HG02870 (cell line): ENCODE results near the gene ROPN1L.

ENCODE experiments used
- ATAC-seq: cut with Tn5 transposase; IDR thresholded peaks from one replicate; pipeline ENCODE4 v1.9.1; 2021; ENCODE audit warnings: mild to moderate bottlenecking, moderate library complexity; ENCODE audit not compliant: unreplicated experiment

Gene ROPN1L

DNA sequence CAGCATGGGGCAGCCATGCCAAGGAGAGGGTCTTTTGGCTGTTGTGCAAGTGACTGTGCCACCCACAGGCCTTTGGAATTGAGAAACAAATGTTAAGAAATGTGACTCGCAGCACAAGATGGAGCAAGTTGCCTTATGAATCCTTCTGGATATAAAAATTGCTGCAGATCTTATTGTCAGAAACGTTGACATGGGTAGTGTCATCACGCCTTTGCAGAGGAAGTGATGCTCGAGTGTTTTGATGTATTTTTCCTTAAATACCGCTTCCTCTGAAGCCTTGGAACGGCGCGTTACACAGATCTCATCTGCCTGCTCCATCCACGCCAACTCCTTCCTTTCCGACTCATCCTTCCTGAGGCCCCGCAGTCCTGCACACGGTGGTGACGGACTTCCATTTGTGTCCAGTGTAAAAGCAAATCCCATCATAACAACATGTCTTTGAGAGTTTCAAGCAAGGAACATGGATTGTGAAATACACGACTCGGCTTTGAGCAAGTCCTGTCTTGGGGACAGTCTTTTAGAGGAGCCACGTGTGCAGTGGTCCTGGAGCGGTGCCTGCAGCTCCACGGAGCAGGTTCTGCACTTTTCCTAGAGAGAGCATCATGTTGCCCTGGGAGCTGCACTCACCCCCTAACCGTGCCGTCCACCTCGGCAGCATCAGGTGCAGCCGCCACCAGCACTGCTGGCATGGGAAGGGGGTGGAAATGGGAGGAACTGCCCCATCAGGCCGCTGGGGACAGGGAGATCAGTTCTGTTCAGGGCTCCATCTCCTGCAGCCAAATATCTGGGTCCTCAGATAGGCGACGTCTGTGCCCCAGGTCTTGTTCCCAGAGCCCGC, 15.1 kb downstream of the ROPN1L start:
- ATAC-seq: no peak

DNA sequence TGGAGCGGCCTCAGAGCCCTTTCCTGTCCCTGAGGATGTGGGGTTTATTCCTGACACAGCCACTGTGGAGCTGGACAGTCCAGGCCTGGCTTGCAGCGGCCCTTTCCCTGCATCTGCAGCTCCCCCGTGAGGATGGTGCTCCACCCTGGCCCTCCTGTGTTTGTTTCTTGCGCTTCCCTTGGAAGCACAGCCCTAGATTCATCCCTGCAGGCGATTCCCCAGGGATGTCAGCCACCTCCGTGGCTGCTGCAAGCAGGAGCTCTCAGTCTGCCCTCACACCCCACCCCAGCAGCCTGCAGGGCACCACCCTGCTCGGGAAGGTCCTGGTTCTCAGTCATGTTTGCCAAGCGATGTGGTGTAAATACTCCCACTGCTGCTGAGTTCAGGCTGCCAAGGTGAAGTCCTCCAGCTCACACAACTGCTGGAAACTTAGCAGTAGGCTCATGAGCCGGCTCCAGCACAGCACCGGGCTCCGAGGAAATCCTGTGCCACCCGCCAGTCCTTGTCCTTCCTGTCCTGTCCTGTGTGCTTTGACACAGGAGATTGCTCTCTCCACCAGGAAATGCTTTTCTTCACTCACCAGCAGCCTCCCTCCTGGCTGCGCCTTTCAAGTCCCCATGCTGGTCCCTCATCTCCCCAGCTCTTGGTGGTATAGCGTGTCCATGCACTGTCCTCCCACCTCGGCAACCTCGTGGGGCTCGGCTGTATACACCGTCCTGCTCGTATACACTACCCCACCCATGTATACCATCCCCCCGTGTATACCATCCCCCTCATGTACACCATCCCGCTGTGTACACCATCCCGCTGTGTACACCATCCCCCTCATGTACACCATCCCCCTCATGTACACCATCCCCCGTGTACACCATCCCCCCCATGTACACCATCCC, 16.2 kb downstream of the ROPN1L start:
- ATAC-seq: no peak

DNA sequence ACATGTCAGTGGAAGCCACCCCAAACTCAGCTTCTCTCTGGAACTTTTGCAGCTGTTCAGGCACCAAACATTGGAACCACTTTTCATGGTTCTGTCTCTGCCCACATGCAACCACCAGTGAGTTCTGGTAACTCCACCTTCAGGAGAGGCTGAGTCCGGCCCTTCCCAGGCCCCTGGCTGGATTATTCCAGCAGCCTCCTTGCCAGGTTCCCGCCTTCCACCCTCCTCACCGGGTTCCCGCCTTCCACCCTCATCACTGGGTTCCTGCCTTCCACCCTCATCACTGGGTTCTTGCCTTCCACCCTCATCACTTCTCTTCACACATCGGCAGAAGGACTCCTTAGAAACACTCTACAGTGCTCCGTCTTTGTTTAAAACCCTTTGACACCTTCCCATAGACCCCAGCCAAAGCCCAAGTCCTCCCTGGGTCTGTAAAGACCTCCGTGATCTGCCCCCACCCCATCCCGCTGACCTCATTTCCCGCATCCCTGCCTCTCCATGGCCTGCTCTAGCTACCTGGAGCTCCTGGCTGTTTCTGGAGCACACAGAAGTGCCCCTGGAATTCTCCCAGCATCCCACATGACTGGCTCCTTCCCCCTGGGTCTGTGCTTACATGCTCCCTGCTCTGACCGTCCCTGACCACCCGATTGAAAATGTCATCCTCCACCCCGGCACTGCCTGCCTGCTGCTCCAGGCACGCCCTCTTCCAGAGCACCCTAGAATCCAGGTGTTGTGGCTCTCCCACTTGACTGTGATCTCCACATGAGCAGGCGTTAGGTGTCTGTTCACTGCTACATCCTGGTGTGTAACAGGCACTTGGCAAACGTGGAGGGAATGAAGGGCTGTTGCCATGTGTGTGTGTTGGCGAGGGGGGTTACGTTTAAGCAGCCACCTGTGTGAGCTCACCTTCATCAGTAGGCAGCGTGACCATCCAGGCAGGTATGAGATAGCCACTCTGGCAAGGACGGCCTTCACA, 17.7 kb downstream of the ROPN1L start:
- no peak for ATAC-seq

DNA sequence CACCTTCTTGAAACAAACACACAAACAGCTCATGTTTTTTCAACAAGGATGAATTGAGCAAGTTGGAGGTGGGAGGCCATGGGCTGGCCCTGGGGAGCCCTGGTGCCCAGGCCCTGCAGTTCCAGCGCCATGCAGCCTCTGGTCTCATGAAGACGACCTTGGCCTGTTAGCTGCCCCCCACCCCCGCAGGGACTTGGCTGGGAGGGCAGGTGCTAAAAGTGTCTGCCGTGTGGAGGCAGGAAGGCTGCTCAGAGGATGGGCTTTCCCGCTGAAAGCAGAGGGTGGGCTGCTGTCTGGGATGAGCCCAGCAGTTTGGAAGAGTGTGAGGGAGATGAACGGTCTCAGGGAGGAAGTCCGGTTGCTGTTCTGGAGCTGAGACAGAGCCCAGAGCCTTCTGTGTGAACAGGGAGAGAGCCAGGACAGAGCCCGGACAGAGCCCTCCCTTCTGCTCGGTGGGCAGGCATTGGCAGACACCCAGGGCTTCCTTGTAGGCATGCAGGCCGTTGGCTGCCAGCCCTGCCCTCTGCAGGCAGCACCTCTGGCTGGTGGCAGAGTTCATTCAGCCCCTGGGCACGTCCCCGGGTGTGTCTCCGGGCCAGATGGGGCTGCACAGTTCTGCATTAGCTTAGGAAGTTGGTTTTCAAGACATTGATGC, 18.7 kb downstream of the ROPN1L start:
- ATAC-seq: no peak

- no peak for ATAC-seq
Measured at GRCh38 chr5:10461041-10461440, 19.4 kb downstream of the ROPN1L start.

DNA sequence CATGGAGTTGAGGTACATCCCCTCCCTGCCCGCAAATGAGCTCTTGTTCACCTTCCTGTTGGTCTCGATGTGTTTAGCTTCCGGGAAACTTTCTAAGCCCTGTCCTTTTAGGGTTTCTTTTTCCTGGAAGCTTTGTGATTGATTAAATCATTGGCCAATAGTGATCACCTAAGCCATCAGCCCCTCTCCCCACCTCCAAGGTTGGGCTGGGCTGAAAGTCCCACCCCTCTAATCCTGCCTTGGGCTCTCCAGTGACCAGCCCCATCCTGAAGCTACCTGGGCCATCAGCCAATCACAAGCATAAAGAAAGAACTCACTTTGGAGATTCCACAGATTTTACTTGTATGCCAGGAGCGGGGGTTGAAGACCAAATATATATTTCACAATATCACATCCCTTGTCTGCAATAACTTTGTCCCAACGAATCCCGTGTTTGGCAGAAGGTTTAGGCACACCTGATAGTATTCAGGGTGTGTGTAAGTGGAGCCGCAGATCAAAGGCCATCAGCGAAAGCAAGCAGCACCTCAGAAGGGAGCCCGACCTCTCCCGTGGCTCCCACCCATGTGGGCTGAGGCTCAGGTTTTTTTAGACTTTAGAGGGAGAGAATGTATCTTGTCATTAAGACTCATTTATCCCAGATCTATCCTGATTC, 20.4 kb downstream of the ROPN1L start:
- ATAC-seq: no peak

DNA sequence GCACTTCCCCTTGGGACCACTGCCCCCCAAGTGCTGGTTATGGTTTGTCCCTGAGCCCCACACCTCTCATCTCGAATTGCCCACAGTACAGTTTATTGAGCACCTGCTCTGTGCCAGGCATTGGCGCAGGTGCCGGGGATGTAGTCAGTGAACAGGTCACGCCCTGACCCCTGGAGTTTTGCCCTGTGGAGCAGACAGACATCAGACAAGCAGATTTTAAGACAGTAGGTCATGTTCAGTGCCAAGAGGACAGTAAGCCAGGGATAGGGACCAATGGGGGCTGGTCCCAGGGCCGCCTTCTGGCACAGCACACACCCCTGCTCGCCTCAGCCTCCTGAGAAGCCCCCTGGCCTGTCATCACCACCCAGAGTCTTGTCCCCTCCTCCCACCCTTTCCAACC, 21.9 kb downstream of the ROPN1L start:
- ATAC-seq: no peak

DNA sequence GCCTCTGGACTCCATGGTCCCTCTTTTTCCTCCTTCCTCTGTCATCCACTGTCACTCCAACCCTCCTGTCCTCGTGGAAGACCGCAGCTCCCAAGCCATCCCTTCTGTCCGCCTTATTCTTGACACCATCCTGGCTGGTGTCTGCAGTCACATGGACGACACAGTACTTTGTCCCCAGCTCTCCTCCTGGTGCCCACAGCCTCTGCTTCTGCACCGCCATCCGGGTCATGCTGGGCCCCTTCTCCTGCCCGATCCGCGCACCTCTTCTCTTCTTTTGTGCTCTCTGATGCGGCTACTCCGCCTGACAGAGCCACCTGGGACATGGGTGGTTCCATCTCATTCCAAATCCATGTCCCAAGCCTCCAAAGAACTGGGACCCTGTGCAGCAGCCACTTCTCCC, 22.5 kb downstream of the ROPN1L start:
- ATAC-seq: no peak

DNA sequence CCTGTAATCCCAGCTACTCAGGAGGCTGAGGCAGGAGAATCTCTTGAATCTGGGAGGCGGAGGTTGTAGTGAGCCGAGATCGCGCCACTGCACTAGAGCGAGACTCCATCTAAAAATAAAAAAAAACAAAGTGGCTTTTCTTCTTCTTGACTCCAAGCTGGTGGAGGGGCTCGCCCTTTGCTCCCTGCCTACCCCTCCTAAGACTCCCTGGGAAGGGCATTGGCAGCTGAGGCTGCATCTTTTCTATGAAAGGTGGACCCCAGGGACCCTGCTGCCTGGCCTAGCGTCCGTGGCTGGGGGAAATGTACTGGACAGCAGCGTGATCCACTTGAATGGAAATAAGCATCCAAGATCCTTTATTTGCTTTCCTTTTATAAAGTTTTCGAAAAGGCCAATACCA, 24.0 kb downstream of the ROPN1L start:
- no peak for ATAC-seq

GRCh38 chr5:10466446-10467073, 24.9 kb downstream of the ROPN1L start:
- ATAC-seq: no peak

GRCh38 chr5:10467281-10468198, 25.9 kb downstream of the ROPN1L start:
- no peak for ATAC-seq

GRCh38 chr5:10468256-10468655, 26.6 kb downstream of the ROPN1L start:
- no peak for ATAC-seq

DNA sequence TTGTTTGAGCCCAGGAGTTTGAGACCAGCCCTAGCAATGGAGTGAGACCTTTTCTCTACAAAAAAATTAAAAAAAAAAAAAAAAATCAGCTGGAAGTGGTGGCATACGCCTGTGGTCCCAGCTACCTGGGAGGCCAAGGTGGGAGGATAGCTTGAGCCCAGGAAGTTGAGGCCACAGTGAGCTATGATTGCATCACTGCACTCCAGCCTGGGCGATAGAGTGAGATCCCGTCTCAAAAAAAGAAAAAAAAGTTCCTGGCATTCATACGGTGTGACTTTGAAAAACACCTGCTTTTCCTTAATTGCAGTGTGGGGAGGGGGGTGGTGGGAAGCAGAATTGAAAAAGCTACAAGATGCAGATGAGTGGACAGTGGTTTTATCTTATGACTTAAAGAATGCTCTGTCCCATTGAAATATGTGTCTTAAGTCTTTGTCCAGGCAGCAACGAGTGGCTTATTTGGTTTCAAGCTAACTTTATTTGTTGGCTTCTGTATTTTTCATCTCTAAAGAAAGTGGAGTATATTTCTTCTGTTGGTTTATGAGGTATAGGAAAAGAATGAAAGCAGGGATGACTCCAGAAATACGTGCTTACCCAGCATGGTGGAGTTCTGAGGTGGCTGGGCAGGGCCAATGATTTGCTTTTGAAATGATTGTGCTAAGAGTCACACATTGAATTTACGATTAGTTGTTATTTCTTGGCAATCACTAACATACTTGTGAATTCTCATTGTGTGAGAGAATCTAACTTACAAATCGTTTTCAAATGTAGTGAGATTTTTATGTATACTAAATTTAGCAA, 27.8 kb downstream of the ROPN1L start:
- no peak for ATAC-seq

DNA sequence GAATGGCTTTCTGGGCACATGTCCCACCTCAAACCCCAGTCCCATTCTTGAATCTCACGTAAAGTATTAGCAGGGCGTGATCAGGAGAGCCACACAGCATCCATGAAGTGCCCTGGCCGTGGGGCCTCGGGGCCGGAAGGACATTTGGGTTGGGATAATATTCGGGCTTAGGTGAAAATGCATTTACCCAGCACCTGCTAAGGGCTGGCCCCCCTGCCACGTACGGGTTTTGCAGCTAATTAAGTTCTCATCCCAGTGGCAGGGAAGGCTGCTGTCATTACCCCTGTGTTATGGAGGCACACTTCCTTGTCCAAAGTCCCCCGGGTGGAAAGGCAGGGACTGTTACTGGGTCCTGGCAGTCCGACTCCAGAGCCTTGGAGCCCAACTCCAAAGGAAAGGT, 29.0 kb downstream of the ROPN1L start:
- ATAC-seq: no peak

DNA sequence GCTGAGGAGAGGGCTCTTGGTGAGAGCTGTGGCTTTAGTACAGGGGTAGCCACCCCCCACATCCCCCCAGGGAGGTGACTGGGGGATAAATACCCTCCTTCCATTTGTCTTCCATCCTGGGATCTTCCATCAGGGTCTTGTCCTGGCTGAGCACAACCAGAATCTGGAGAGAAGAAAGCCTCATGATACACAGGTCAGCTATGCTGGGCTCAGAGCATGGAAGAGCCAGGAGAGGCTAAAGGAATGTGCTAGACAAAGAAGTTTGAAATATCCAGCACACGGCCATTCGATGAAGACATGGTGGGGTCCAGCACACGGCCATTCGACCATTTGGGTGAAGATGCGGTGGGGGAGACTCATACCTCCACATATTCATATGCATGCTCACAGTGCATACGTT, 30.0 kb downstream of the ROPN1L start:
- ATAC-seq: no peak

DNA sequence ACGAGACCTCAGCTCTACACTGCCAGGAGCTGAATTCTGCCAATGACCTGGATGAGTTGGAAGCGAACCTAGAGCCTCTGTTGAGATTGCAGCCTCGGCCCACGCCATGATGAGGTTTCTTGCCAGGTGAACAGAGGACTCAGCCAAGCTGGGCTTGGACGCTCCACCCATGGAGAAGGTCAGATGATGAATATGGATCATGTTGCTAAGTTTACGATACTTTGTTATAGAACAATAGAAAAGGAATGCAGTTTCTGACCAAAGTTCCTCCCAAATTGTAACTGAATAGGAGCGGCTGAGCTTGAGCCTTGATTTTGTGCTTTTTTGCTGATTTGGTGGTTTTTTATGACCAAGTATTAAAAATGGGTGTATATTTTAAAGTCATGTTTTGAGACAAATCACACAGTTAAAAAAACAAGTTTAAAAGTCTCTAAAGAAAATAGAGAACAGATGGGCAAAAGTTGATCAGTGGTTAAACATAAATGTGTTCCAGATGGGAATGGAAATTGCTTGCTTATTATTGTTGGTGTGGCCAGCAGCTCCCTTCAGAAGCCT, 32.9 kb downstream of the ROPN1L start:
- ATAC-seq: no peak
